NCI-H187 (cell line): Measurements from ENCODE around the gene PDE5A.

Experiments
- DNase-seq, 2 experiments: peaks; one replicate each; lab custom pipeline; 2025; lab: John Stamatoyannopoulos, UW

PDE5A gene

DNA sequence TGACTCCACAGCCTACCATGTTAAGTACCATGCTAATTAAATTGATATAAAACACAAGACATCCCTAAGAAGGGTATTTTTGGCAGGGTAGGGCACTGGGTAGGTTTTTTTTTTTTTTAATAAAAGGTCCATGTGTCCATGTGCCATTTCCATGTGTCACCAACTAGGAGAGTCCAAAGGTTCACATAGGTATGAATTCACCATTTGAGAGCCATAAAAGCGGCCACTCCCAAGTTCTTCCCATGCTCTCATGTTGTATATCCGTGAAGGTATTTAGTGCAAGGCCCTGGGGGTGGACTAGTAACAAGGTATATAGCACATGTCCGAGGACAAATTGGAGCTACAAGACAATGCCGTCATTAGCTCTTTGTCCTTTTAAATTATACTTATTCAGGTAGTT, 107.3 kb downstream of the PDE5A start:
- DNase-seq: no peak

DNA sequence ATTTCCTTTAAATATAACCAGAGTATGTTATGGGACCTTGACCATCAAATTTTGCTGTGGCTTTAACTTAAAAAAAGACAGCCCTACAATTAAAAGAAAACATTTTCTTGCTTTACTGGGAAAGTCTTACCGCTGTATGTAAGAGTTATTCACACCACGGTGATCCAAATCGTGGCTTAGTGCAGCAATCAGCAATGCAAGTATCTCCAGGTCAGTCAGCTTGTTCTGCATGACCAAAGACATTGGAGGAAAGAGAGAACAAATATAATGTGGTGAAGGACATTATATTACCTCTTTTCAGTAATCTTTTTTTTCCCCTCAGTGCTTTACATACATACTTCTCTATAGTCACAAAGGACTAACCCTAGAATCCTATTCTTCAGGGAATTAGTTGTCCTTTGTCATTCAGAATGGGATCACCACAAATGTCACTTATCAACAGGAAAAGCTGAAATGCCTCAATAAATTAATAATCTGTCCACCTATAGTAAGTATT, 109.6 kb downstream of the PDE5A start:
- no peak for DNase-seq

DNA sequence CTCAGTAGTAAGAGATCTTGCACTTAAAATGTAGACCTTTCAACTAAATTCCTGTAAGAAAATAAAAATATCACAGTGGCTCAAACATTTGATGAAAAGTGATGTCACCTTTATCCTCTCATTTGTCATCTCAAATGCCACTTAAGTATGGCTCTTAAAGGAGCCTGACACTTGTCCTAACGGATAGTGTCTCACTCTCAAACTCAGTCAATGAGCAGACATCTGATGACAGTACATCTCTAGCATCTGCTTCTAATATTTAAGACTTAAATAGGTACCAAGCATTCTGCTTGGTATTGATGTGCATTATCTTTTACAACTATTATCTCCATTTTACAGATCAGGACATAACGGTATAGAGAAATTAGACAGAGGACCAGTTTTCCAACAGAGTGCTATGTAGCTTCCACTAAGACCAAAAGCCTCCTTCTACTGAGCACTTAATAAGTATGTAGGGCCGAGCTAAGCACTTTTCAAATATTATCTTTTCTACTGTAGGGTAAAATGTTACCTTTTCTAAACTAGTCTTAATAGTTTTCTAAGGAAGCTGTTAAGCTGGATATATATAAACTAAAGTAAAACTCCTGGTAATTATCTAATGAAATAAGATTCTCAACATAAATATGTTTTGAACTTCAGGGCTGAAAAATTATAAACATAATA, 110.2 kb downstream of the PDE5A start:
- DNase-seq: no peak

DNA sequence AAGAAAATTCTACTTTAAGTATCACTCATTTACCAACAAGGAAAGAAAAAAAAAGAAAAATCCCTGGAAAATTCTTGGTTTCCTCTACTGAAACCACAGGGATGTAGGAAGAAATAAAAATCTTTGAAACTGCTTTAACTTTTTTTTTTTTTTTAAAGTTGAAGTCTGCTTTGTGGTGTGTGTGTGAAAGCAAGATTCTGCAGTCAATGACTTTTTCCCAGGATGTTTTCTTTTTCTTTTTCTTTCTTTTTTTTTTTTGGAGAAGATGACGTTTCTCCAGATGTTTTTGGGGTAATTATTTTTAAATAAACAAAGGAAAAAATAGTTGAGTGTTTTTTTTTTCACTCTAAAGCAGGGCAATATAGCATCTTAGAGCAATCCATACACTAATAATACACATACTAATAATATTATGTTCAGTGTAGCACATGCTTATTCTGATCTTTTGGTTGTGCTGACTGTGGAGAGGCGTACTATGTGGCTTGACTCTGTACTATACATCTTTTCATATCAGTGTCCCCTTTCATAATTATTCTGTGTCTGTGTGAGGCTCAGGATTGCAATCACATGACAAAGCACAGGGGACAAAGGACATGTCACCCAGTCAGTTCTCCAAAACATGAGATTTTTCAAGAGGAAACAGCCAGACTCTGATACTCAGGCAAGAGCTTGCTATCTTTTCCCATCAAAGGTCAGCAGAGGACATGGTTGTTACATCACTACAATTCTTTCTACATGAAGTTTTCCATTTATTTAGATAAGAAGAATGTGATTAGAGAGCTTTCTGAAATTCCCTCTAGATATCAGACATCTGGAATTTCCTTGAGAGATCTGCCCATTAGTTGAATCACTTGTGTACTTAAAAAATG, 111.0 kb downstream of the PDE5A start:
- DNase-seq: no peak

DNA sequence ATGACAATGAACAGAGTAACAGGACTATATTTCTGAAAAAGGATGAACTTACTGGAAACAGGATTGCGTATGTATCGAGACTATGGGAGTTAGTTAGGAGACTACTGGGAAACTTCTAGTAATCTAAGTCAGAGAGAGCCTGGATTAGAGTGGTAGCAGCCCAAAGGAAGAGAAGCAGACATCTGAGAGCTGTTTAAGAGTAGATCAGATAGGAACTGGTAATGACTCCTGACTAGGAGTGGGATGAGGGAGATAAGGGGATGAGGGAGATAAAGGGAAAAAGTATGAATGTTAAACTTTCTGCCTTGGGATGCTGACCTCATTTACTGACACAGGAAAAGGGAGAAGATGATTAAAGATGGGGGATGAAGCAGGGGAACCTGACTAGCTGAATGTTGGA, 116.2 kb downstream of the PDE5A start:
- no peak for DNase-seq

DNA sequence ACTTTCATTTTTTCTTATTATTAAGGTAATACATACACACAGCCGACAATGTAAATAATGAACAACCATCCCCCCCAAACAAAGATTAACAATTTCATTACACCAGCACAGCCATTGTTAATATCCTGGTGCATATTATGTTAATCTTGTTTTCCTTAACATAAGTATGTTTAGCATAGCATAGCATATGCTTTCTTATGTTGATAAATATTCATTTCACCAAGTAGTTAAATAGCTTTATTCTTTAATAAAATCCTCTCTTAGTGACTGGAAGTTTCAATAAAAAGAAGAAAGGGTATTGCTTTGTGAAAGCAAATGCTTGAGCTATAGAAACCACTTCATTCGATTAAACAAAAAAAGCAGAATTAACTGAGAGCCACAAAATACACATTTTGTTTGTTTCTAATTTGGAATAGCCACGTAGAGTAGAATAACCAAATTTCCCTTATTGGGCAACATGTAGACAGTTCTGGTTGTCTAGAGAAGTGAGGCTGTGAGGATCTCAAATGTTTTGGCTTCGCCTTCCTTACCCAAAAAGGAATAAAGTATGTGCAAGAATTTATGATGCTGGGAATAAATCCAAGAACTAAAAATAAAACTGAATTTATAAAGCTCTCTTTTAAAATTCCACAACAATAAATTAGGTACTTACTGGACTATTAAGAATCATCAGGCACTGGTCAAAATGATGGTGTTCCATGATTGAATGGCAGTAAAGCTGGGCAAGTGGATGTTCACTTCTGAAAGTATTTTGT, 118.0 kb downstream of the PDE5A start:
- no peak for DNase-seq

DNA sequence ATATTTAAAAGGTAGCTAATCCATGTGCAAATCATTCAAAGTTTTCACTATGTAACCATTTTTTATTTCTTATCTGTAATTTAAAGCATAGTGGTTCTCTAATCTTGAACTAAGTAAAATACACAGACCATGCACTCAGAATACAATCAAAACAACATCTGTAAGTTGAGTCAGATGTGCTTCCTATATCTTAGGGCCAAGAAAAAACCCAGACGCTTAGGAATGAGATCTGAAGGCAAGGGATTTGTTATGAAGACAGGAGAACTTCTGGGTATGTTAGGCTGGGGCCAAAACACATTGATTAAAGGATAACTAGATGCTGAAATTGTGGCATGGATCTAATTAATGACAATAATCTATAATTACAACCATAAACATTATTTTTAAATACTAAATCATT, 120.3 kb downstream of the PDE5A start:
- DNase-seq: no peak

DNA sequence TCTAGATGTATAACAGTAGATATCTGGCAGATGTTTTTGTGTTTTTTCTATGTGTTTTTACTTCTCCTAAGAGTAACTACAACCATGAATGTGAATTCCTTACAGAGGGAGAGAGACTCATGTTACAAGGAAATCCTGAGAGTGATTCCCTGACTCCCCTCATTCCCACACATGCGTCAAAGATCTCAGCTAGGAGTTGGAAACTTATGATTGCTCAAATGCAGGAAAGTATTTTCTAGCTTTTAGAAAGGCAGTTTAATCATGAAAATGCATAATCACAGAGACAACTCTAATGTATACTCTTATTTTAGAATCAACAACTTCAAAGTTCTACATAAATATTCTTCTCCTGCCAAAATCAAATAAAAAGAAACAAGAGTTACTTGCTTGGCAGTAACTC, 121.8 kb downstream of the PDE5A start:
- no peak for DNase-seq

DNA sequence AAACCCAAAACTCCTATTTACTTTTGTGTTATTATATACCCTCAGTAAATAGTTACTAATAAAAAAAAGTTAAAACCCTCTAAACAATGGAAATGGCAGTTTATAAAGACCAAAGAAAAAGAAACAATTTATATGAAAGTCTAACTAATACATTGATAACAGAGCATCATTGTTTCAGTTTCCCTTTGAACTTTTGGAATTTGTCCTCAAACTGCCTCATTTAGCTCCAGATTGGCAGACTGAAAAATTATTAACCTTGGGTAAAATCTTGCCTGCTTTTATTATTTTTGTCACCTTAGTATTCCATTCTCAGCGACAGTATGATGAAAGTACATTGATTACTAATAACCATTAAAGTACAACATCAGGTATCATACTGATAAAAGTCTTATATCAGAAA, 124.0 kb downstream of the PDE5A start:
- DNase-seq: no peak

DNA sequence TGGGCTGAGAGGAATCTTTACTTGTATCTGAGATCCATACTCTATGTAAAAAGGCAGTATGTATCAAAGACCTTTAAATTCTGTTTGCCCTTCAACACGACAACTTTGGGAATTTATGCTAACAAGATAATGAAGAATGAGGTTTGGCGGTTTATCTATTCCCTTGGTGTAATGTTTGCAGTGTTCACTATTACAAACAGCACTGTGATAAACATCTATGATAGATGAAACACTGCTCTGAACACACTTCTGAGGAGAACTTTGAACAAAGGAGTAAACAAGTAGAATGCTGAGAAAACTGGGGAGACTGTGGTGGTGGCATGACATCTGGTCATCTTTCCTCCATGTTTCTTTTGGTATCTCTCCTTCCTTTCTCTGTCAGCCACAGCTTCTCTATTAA, 126.9 kb downstream of the PDE5A start:
- DNase-seq: no peak

DNA sequence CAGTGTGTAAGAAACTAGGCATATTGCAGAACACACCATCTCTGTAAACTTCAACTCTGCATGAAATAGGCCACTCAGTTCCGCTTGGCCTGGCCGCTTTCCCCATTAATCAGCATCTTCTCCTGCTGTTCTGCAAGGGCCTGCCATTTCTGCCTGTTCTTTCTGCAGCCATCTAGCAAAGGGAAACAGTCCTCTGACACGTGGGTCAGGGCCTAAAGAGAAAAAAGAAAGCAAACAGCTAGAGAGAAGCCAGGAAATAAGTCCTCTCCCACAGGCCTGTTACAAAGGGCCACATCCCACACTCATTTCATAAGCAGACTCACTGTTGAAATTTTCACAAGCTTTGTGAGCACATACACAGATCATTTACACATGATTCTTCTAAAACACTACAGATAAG, 130.1 kb downstream of the PDE5A start:
- DNase-seq: peak; percentile 30 to 71

DNA sequence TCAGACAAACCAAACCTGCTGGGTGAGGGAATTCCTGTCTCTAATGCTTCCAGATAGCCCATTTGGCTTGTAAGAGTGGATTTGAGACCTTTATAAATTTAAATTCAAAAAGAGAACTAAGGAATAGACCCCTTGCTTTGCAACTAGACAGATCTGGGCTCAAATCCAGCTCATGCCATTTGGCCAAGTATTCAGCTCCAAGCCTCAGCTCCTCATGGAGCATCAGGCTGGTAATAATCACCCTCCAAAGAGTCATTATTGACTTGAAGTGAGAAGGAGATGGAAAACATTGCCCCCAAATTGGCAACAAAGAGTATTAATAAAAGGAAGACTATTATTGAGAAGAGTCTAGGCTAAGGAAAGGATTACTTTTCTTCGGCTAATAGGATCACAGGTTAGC, 134.7 kb downstream of the PDE5A start:
- DNase-seq: no peak

DNA sequence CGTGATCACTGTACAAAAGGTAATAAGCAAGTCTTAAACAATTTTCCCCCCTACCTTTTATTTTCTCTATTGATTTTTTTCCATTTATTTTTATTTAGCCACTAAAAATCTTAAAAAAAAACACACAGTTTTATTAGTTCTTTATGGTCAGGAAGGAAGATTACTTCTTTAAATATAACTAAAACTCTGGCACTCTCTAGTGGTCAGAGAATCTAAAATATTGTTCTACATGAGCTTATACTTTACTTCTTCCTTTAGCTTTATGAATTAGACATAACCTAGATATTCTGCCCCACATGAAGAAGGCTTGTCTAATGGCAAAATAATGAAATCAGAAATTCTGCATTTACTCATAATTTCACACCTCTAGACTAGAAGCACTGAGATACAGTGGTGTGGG, 135.2 kb downstream of the PDE5A start:
- no peak for DNase-seq

DNA sequence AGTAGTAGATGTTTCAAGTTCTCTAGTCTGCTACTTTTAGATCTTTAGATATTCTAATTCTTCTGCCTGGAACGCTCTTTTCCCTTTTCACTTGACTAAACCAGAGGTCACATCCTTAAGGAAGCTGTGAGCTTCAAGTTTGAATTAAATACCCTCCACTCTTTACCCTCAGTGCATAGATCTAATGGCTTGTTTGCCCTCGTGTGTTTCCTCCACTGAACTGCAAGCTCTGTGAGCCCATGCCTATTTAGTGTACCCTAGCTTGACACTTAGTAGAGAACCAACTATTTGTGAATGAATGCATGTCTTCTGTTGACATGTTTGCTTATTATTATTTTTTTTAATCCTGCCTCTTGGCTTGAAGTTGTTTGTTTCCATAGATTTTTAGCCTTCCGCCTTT, 138.3 kb downstream of the PDE5A start:
- no peak for DNase-seq

DNA sequence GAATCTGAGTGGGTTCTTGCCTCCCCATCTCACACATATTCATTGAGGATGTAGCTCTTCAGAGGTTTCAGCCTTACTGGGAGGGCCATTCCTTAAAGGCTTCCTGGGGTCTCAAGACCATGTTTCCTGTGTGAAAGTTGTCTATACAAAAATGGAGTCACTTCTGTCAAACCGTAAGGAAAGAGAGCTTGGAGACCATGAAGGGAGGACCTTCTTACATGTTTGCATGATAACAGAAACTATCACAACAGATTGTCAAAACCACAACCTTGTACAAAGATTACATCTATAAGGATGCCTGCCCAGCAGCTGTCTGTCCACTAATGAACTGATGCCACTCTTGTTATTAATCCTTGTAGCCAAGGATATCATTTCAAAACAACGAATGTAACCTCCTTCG, 139.3 kb downstream of the PDE5A start:
- DNase-seq: no peak

DNA sequence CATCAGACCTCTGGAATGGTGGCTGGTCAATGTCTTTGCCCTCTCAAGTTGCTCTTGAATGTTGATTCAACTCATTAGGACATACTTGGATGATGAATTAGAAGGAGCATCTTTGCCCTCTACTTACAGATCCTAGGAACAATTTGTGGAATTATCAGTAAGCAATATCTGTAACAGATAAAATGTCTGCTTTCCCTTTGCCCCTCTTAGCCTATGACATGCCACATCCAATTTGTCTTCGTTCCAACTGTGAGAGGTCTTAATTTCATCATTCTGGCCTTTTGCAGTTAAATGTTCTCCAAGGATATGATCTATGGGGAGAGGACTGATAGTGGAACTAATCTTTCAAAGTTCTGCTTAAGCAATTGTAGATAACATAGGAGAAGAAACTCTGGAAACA, 148.3 kb downstream of the PDE5A start:
- DNase-seq: no peak

DNA sequence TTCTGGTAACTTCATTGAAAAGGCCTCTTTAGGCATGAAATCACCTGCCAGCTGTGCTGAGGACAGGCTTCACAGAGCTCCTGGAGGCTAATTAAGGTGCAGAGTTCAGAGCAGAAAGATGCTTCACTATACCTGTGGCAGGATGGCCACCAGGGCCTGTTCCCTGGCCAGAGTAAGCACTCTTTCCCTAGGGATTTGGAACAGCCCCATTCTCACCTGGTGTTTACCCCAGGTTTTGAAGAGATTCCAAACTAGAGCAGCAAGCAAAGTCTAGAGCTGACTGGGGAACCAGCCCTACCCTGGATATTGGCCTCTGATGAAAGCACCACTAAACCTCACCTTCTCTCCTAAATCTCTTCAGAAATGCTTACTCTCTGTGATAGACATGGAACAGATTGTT, 148.8 kb downstream of the PDE5A start:
- no peak for DNase-seq

DNA sequence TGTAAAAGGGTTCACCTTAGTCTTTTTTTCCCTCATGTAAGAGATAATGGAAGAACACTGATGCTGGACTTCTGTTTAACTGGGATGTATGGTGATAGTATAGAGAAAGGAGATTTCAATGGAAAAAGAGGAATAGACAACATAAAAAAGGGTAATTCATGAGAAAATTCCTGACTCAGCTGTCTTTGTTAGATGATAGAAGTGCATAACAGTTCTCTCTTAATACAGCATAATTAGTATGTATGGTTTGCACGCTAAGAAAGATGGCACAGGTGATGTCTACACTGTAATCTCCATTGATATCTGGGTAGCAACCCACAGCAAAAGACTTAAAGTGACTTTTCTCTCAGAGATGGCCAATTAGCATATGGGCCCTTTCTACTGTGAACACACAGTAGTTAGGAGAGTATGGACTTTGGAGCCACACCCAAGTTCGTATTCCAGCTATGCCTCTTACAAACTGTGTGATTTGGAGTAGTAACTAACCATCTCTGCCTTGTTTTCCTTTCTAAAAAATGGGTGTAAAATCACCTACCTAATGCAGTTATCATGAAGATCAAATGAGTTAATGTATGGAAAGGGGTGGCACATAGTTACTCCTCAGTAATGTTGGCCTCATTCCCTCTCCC, 149.3 kb downstream of the PDE5A start:
- no peak for DNase-seq

DNA sequence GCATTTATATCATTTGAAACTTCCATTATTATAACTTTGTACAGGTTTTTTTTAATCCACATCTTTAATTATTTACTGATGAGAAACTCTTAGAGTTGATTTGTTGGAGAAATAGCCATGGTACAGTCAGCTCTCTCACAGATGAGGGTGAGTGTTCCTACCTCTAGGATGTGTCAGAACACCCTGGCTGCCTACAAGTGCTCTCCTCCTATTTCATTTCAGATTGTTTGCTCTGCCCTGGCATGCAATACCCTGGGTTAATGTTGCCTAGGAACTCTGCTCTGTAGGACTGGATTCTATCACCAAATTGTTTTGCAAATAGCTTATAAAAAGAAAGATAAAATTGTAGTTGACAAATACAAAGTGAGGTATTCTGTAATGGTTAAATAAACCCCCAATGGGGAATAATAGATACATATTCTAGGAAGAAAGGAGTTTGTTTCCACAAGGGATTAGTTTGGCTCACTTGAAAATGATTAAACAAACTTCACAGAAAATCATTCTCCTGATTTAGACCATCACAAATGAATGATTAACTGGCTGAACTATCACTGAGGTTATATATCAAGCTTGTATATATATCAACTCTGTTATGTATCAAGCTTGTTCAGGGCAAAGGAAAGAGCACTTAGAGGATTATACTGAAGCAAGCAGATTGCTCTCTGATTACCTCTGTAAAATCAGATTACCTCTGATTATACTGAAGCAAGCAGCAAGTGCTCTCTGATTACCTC, 150.0 kb downstream of the PDE5A start:
- DNase-seq: no peak

DNA sequence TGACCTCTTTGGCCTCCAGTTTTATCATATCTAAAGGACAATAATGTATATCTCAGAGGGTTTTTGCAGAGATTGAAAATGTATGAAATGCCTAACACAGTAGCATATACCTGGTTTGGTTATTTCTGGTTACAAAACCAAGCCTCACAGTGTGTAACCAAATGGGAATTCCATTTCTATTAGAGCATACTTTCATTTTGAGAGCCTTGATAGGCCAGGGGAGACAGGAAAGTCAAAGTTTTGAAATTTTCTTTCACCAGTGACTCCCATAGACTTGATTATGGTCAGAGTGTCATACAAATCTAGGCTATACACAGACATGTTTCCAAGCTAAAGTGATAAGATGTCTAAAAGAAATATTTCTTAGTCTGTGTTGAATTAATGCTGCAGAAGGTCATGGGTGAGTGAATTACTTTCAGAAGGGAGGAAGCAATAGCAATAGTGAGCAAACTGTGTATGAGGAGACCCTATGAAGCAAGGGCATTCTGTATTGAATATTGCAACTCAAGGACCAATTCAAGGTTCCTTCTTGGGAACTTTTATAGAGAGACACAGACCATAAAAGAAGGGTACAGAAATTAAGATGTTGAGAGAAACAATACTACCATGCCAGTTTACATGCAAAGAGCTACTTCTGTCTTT, 151.1 kb downstream of the PDE5A start:
- no peak for DNase-seq

DNA sequence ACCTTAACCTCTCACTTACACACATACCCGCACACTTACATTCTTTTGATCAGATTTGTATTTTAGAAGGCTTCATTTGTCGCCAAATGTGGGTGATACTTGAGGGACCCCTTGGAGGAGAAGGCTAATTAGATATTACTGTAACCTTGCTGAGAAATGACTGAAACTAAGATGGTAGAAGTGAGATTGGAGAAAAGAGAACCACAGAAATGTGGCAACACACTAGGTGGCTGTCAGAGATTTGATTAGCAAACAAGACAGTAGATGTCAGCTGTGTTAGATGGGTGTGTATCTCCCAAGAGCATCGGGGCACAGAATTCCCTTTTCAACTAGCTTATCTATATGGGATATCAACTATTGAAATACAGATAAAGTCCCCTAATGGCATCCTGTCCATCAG, 157.3 kb downstream of the PDE5A start:
- DNase-seq: no peak
